ENCODE measurements around the gene ZFP90. TPM values are rescaled to one million over a fixed set of nuclear protein-coding genes. Genes with fewer than 3 reads are reported as not detected.

The ZFP90 gene
- total RNA-seq, 1 experiment from 2014 or later = 14.5 TPM

DNA sequence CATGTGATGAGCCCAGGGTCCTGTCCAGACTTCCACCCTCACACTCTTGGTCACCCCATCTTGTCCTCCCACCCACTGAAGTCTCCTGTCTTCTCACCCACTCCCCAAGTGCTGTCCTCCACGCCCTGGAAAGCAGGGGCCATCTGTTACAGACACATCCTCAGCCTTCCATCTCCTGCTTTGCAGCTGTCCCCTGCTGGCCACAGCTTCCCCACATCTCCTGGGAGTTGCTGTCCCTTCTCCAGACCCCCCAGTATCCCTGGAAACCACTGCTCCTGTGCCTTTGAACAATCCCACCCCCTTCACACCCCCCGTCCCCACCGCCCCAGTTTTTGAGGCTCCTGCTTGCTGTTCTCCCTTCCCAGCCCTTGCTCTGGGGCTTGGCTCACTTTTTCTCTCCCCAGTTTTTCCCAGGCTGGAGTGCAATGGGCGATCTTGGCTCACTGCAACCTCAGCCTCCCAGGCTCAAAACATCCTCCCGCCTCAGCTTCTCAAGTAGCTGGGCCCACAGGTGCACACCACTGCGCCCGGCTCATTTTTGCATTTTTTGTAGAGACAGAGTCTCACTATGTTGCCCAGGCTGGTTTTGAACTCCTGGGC, 30.4 kb upstream of the ZFP90 start:
- Histone ChIP-seq H3K79me2 (ENCODE audit: low read depth) (no peaks in the 10 kb centered on the region), H3K27me3 (ENCODE audit: insufficient read depth, low read depth) (no peaks in the 10 kb centered on the region), H4K20me1 (ENCODE audit: insufficient read depth) (no peaks in the 10 kb centered on the region), H3K9me2 (ENCODE audit: insufficient read depth) (no peaks in the 10 kb centered on the region), H3K36me3 (ENCODE audit: low read depth) (no peaks in the 10 kb centered on the region), H3F3A (ENCODE audit: insufficient read depth, low read depth) (0 out of 2 replicates have a peak, but pooled peaks cover 5% of the 10 kb centered on the region), H3K4me2 (no peak overlapping the region), H3K4me1 (replicated peaks; ENCODE audit: insufficient read depth) (no peaks in the 10 kb centered on the region), H3K4me3 (no peak overlapping the region), H3K9me3 (ENCODE audit: insufficient read depth, low read depth) (no peaks in the 10 kb centered on the region), H2AFZ (no peak overlapping the region), H3K27ac (no peak overlapping the region)
- POLR2A ChIA-PET (ENCODE audit: unreplicated experiment) = no interaction called here
- TF ChIP-seq EZH2 (IDR thresholded peaks at IDR 0.05; ENCODE audit: low read depth) = no peak
- TF ChIP-seq CTCF (conservative IDR thresholded peaks at IDR 0.05) = no peak
- intact Hi-C loops (cut with micrococcal nuclease; ENCODE audit: unreplicated experiment) = no loop called here
- CTCF ChIA-PET = interaction anchor here (0.6 kb wide), 1 partner anchor 276 kb away, joined by 3 read pairs; no protein-coding TSS in a partner anchor
- no TSS peak for BruUV-seq (replicated peaks)
- DNase-seq = no peak

- Histone ChIP-seq H3K27ac (no peak overlapping the region), H3K27me3 (ENCODE audit: insufficient read depth, low read depth) (no peaks in the 10 kb centered on the region), H3K79me2 (ENCODE audit: low read depth) (no peaks in the 10 kb centered on the region), H3K36me3 (ENCODE audit: low read depth) (no peaks in the 10 kb centered on the region), H3K4me3 (no peak overlapping the region), H3K4me1 (replicated peaks; ENCODE audit: insufficient read depth) (no peaks in the 10 kb centered on the region), H3K4me2 (no peak overlapping the region), H2AFZ (no peak overlapping the region), H4K20me1 (ENCODE audit: insufficient read depth) (no peaks in the 10 kb centered on the region), H3F3A (ENCODE audit: insufficient read depth, low read depth) (0 out of 2 replicates have a peak, but pooled peaks cover 5% of the 10 kb centered on the region), H3K9me3 (ENCODE audit: insufficient read depth, low read depth) (no peaks in the 10 kb centered on the region), H3K9me2 (ENCODE audit: insufficient read depth) (no peaks in the 10 kb centered on the region)
- ChIA-PET CTCF (interaction anchor here (0.6 to 1.1 kb wide), 2 partner anchors 112 to 276 kb away, joined by 3 to 5 read pairs; no protein-coding TSS in a partner anchor), POLR2A (ENCODE audit: unreplicated experiment) (no interaction called here)
- DNase-seq = no peak
- no TSS peak for BruUV-seq (replicated peaks)
- TF ChIP-seq CTCF (conservative IDR thresholded peaks at IDR 0.05) (no peak), EZH2 (IDR thresholded peaks at IDR 0.05; ENCODE audit: low read depth) (no peak)
- intact Hi-C loops (cut with micrococcal nuclease; ENCODE audit: unreplicated experiment) = no loop called here
Measured at GRCh38 chr16:68509381-68509780, 29.7 kb upstream of the ZFP90 start.

- H3K4me2 ChIP-seq = no peak overlapping the region
- H3K4me1 ChIP-seq (replicated peaks; ENCODE audit: insufficient read depth) = no peaks in the 10 kb centered on the region
- H3K36me3 ChIP-seq (ENCODE audit: low read depth) = no peaks in the 10 kb centered on the region
- H3K9me3 ChIP-seq (ENCODE audit: insufficient read depth, low read depth) = no peaks in the 10 kb centered on the region
- no peaks in the 10 kb centered on the region for H3K27me3 ChIP-seq (ENCODE audit: insufficient read depth, low read depth)
- no peak overlapping the region for H3K27ac ChIP-seq
- no peak overlapping the region for H3K4me3 ChIP-seq
- TF ChIP-seq CTCF (conservative IDR thresholded peaks at IDR 0.05) (no peak), EZH2 (IDR thresholded peaks at IDR 0.05; ENCODE audit: low read depth) (no peak)
- ChIA-PET POLR2A (ENCODE audit: unreplicated experiment) (no interaction called here), CTCF (interaction anchor here (0.7 kb wide), 1 partner anchor 84 kb away, joined by 3 read pairs; no protein-coding TSS in a partner anchor)
- 0 out of 2 replicates have a peak, but pooled peaks cover 5% of the 10 kb centered on the region for H3F3A ChIP-seq (ENCODE audit: insufficient read depth, low read depth)
- intact Hi-C loops (cut with micrococcal nuclease; ENCODE audit: unreplicated experiment) = loop anchor here (1.0 kb wide), 3 partner anchors 65 to 143 kb away; no protein-coding TSS in a partner anchor
- H3K9me2 ChIP-seq (ENCODE audit: insufficient read depth) = no peaks in the 10 kb centered on the region
- H2AFZ ChIP-seq = no peak overlapping the region
- DNase-seq = no peak
- H3K79me2 ChIP-seq (ENCODE audit: low read depth) = no peaks in the 10 kb centered on the region
- no TSS peak for BruUV-seq (replicated peaks)
- no peaks in the 10 kb centered on the region for H4K20me1 ChIP-seq (ENCODE audit: insufficient read depth)
Measured at GRCh38 chr16:68510775-68511174, 28.3 kb upstream of the ZFP90 start.

Measured in PC-9 (cell line).